Thyroid gland (tissue), 4 donors: ENCODE measurements around the gene FLOT2. TPM values are rescaled to one million over a fixed set of nuclear protein-coding genes. Genes with fewer than 3 reads are reported as not detected.

Source experiments
- DNase-seq, 2 donors: peaks; one replicate each; pipeline ENCODE4 v3.0.0-alpha.2; 2019
- H3K27ac ChIP-seq, 3 donors: fragments of 200-600 bp; sonication (generic); 1 replicate in 2 of 3; 2 replicates in 1 of 3; pipeline ENCODE4 v1.5.1; 2016 to 2019; ENCODE audit warnings: mild to moderate bottlenecking in 1 of 3, moderate library complexity in 1 of 3
- H3K27me3 ChIP-seq: fragments of 200-600 bp; sonication (generic); one replicate; pipeline ENCODE4 v1.5.1; 2019
- H3K36me3 ChIP-seq, 2 donors: fragments of 200-600 bp; sonication (generic); one replicate each; pipeline ENCODE4 v1.5.1; 2016 to 2019
- H3K4me1 ChIP-seq, 2 donors: fragments of 200-600 bp; sonication (generic); one replicate each; pipeline ENCODE4 v1.5.1; 2017 to 2019
- H3K4me3 ChIP-seq, 3 donors: fragments of 200-600 bp; sonication (generic); replicated peaks in 1 of 3; 1 replicate in 2 of 3; 2 replicates in 1 of 3; pipeline ENCODE4 v1.5.1; 2016; ENCODE audit warnings: mild to moderate bottlenecking in 1 of 3
- H3K9me3 ChIP-seq: fragments of 200-600 bp; sonication (generic); one replicate; pipeline ENCODE4 v1.5.1; 2017
- POLR2A ChIP-seq, 2 donors: fragments of 450-650 bp; IDR thresholded peaks; one replicate each; pipeline ENCODE4 v1.6.1; 2017; ENCODE audit warnings: antibody characterized with exemption in 2 of 2, mild to moderate bottlenecking in 2 of 2, moderate library complexity in 1 of 2
- WGBS, 2 donors: methylation state at CpG; one replicate each; pipeline ENCODE4 v1.1.5; 2017; 5-methylcytosine and 5-hydroxymethylcytosine counted together
- intact Hi-C: fragments of 100-400 bp; cut with DNase I; formaldehyde crosslinking; loops from one replicate; pipeline ENCODE4 v1.15.1; 2023
- total RNA-seq, 4 donors: library from RNA; depleted of rRNA; stranded (reverse); fragments of >200 nt; gene quantifications; one replicate each; pipeline ENCODE4 v1.2.3, GENCODE V29; 2016
- TF ChIP-seq, protein P1 (sequence below), 6 experiments: fragments of 200-600 bp in 3 of 6; fragments of 450-650 bp in 3 of 6; sonication (generic) in 3 of 6; IDR thresholded peaks; one replicate each; pipeline ENCODE4 v1.5.1; 2016 to 2019; ENCODE audit warnings: antibody characterized with exemption in 6 of 6, mild to moderate bottlenecking in 2 of 6, inconsistent platforms in 1 of 6, moderate library complexity in 1 of 6

FLOT2 gene
- total RNA-seq, 4 donors from 2014 or later: 55.0 to 75.0 (median 62.7) TPM

GRCh38 chr17:28883967-28884702, 13.4 kb downstream of the FLOT2 start:
- H3K36me3 ChIP-seq: peaks cover 49 to 57% of the 10 kb centered on the region in 2 donors
- DNase-seq: no peak
- no peak overlapping the region for H3K4me3 ChIP-seq

DNA sequence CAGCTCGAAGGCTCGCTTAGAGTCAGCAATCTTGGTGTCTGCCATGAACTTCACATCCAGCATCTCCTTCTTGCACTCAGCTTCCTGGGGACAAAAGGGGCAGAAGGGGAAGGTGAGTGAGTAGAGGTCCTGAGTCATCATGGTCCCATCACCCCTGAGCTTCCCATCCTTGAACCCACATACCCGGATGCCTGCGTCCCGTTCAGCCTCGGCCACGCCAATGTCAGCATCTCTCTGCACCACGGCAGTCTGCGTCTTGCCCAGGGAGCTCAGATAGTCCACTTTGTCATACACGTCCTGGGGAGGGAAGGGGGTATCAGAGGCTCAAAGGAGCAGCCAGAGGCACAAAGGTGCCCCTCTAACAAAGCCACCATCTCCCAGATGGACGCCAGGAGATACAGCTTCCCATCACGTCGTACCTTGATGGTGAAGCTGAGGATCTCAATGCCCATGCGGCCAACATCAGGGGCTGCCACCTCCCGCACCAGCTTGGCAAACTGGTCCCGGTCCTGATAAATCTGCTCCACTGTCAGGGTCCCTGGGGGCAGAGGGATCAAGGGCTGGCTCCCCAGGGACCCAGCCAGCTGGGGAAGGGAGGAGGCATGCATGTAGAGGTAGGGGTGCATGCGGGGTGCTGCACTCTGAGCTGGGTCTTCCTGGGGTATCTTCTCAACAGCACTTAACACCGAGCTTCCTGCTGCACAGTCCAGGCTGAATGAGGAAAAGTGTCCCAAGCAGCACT, 15.2 kb downstream of the FLOT2 start:
- no peak for DNase-seq
- H3K4me1 ChIP-seq: no peaks in the 10 kb centered on the region
- H3K36me3 ChIP-seq: peaks cover 49 to 58% of the 10 kb centered on the region in 2 donors
- no peak overlapping the region for H3K27ac ChIP-seq
- intact Hi-C loops: no loop called here
- H3K27me3 ChIP-seq: no peaks in the 10 kb centered on the region
- 95 to 97% methylated on average over 16 to 17 of the region's 18 CpGs for WGBS, 2 donors
- no peaks in the 10 kb centered on the region for H3K9me3 ChIP-seq
- H3K4me3 ChIP-seq: no peak overlapping the region
- TF ChIP-seq, protein P1, sequence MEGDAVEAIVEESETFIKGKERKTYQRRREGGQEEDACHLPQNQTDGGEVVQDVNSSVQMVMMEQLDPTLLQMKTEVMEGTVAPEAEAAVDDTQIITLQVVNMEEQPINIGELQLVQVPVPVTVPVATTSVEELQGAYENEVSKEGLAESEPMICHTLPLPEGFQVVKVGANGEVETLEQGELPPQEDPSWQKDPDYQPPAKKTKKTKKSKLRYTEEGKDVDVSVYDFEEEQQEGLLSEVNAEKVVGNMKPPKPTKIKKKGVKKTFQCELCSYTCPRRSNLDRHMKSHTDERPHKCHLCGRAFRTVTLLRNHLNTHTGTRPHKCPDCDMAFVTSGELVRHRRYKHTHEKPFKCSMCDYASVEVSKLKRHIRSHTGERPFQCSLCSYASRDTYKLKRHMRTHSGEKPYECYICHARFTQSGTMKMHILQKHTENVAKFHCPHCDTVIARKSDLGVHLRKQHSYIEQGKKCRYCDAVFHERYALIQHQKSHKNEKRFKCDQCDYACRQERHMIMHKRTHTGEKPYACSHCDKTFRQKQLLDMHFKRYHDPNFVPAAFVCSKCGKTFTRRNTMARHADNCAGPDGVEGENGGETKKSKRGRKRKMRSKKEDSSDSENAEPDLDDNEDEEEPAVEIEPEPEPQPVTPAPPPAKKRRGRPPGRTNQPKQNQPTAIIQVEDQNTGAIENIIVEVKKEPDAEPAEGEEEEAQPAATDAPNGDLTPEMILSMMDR (IDR thresholded peaks at IDR 0.05): no peak
- no peak for TF ChIP-seq POLR2A (IDR thresholded peaks at IDR 0.05)

More at GRCh38 chr17:28883967-28884702, 13.4 kb downstream of the FLOT2 start:
- no peaks in the 10 kb centered on the region for H3K27me3 ChIP-seq
- H3K9me3 ChIP-seq: no peaks in the 10 kb centered on the region
- no peak overlapping the region for H3K27ac ChIP-seq
- intact Hi-C loops: no loop called here
- TF ChIP-seq, protein P1 (IDR thresholded peaks at IDR 0.05): no peak
- no peak for TF ChIP-seq POLR2A (IDR thresholded peaks at IDR 0.05)
- no peaks in the 10 kb centered on the region for H3K4me1 ChIP-seq
- WGBS, 2 donors: 91 to 93% methylated on average over 11 to 17 of the region's 27 CpGs

DNA sequence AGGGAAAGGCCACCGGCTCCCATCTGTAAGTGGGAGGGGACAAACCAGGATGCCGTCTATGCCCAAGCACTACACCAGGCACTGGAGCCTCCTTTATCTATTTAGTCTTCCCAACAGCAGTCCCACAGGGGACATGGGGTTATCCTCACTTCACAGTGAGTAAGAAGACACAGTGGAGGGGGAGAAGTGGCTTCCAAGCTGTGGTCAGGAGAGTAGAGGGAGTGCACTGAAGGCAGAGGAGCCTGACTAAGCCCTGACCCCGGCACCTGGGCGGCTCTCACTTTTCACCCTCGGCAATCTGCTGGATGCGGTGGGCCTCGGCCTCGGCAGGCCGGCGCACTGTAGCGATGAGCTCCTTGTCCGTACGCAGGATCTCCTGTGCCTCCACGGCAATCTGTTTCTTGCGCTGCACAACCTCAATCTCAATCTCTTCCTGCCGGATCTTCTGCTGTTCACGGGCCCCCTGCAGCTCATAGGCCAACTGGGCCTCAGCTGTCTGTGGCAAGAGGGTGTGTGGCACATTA, 15.9 kb downstream of the FLOT2 start:
- H3K27ac ChIP-seq: no peak overlapping the region
- H3K36me3 ChIP-seq: peaks cover 49 to 58% of the 10 kb centered on the region in 2 donors
- TF ChIP-seq POLR2A (IDR thresholded peaks at IDR 0.05): no peak
- TF ChIP-seq, protein P1 (IDR thresholded peaks at IDR 0.05): no peak
- intact Hi-C loops: no loop called here
- no peak for DNase-seq
- no peaks in the 10 kb centered on the region for H3K27me3 ChIP-seq
- WGBS, 2 donors: 95% methylated on average over 17 of the region's 17 CpGs
- no peak overlapping the region for H3K4me3 ChIP-seq
- H3K9me3 ChIP-seq: no peaks in the 10 kb centered on the region
- H3K4me1 ChIP-seq: no peaks in the 10 kb centered on the region

- Histone ChIP-seq H3K27me3 (no peaks in the 10 kb centered on the region), H3K9me3 (no peaks in the 10 kb centered on the region), H3K4me1 (no peaks in the 10 kb centered on the region), H3K36me3 (peaks cover 49 to 56% of the 10 kb centered on the region in 2 donors), H3K27ac (no peak overlapping the region), H3K4me3 (no peak overlapping the region)
- TF ChIP-seq POLR2A (IDR thresholded peaks at IDR 0.05): no peak
- TF ChIP-seq, protein P1 (IDR thresholded peaks at IDR 0.05): no peak
- DNase-seq: no peak
- intact Hi-C loops: no loop called here
- WGBS, 2 donors: 92 to 96% methylated on average over 9 to 10 of the region's 10 CpGs
These were observed 17.0 kb downstream of the FLOT2 start for GRCh38 chr17:28880572-28880945.
